ENCODE measurements around the gene FAM83E. TPM values are rescaled to one million over a fixed set of nuclear protein-coding genes. Genes with fewer than 3 reads are reported as not detected.

The FAM83E gene
- total RNA-seq, 1 experiment from 2014 or later = not detected

DNA sequence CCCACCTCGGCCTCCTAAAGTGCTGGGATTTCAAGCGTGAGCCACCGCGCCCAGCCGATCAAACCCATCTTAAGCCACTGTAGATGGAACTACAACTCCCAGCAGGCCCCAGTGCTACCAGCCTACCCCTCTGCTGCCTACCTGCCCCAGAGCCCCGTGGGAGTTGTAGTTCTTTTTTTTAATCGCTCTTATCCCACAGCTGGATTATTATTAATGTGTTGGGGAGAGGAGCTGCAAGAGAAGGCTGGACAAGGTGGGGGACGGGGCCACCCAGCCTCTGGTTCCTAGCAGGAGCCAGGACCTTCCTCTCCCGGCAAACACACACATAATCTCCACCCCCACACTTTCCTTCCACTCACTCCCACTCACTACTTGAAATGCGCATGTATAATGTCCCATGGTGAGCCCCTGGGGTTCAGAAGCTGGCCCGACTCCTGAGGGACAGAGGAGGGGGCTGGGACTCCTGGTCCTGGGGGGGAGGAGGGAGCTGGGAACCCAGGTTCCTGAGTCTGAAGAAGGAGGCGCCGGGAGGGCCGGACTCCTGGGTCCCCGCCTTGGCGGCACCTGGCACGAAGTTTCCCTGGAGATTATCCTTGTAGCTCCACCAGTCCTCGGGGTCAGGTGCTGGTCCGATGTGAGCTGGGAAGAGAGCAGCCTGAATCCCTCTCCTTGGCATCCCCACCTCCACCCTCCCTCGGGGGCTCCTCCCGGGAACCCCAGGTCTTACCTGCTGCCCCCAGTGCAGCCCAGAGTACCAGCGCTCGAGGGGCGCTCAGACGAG is 30.2 kb upstream of the FAM83E start:
- peak; percentile 56 for DNase-seq (ENCODE audit: low read depth)

DNA sequence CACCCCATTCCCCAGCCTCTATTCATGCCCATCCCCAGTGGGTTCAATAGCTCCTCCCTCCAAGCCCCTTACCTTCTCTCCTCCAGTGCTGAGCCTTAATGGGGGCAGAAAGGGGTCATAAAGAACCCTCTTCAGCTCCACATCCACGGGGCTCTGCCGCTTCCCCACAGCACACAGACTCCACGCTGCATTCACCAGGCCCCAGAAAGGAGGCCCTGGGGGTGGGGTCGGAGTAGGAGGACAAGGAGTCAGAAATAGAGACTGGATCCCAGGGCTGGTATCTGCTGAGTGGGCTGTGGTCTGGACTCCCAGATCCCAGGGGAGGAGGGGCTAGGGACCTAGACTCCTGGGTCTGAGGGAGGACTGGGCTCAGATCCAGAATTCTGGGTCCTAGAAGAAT is 29.5 kb upstream of the FAM83E start:
- DNase-seq (ENCODE audit: low read depth) = no peak
- in situ Hi-C loops (cut with HindIII; ENCODE audit: low pct_unique_long_range_greater_than_20kb, low sequenced_read_pairs) = no loop called here

More for the DNA sequence above, 30.2 kb upstream of the FAM83E start:
- in situ Hi-C loops (cut with HindIII; ENCODE audit: low pct_unique_long_range_greater_than_20kb, low sequenced_read_pairs) = no loop called here

DNA sequence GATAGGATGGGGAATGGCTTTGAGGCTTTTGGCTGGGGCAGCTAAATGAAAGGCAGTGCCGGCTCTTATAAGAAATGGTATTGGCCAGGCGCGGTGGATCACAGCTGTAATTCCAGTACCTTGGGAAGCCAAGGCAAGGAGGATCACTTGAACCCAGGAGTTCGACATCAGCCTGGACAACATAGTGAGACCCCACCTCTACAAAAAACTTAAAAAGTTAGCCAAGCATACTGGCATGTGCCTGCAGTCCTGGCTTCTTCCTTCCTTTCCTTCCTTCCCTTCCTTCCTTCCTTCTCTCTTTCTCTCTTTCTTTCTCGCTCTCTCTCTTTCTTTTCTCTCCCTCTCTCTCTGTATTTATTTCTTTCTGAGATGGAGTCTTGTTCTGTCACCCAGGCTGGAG is 28.0 kb upstream of the FAM83E start:
- in situ Hi-C loops (cut with HindIII; ENCODE audit: low pct_unique_long_range_greater_than_20kb, low sequenced_read_pairs) = no loop called here
- no peak for DNase-seq (ENCODE audit: low read depth)

DNA sequence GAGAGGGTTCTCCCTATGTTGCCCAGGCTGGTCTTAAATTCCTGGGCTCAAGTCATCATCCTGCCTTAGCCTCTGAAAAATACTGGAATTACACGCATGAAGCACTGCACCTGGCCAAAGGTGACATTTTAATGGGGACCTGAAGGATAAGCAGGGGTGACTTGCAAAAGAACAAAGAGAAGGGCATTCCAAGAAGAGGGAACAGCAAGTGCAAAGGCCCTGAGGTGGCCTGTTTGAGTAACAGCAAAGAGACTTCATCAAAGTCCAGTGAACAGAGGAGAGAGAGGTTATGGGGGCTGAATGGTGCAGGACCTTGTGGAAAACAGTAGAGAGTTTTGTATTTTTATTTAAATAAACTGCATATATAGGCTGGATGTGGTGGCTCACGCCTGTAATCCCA is 27.0 kb upstream of the FAM83E start:
- in situ Hi-C loops (cut with HindIII; ENCODE audit: low pct_unique_long_range_greater_than_20kb, low sequenced_read_pairs) = no loop called here
- DNase-seq (ENCODE audit: low read depth) = no peak

DNA sequence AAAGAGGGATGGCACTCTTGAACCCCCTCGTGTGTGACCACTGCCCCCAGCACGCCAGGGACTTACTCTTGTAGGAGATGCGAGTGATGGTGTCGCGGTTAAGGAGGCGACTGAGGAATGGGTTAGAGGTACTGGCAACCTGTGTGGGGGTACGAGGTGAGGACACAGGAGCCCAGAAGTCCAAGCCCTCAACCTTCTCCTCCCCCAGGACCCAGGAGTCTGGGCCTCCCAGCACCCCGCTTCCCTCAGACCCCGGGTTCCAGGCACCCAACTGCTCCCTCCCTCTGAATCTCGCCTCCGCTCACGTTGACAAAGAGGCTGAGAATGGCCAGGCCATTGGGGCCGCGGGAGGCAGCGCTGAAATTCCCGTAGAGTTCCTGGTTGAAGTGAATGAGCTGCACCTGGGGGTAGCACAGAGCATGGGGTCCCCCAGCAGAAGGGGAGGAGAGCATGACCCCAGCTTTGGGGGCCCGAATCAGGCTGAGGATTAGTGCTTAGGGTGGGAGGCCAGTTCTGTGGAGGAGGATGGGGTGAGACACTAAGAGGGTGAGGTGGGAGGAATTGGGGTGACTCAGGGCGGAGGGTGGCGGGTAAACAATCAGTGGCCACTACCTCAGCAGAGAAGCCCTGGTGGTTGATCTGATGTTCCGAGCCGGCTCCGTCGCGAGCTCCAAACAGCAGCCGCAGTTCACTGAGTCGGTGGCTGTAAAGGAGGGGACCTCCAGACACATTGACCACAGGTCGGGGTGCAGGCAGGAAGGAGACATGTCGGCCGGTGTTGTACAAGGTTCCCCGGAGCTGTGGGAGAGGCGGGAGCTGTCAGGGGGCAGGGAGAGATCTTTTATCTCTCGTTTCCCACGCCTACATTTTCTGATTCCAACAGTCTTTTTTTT is 24.9 kb upstream of the FAM83E start:
- no peak for DNase-seq (ENCODE audit: low read depth)
- in situ Hi-C loops (cut with HindIII; ENCODE audit: low pct_unique_long_range_greater_than_20kb, low sequenced_read_pairs) = no loop called here

DNA sequence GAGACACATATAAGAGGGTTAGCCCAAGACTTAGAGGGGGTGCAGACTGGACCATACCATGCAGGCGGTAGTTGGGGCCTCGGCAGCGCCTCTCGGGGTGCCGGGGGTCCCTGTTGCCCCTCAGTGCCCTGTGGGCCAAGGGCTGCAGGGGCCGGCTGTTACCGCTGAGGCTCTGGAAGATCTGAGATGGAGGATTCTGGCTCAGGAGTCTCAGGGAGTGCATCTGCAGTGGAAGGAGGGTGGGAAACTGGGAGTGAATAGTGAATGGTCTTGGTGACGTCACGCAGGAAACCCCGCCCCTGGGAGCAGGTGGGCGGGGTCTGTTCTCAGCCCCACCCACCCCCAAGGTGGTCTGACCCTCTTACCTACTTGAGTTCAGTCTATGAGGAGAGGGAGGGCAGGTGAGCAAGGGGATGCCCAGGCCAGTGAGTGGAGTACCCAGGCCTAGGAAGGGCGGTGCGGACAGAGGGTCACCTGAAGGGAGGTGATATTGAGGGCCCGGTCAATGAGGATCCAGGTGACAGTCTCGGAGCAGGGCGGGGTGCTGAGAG is 24.0 kb upstream of the FAM83E start:
- DNase-seq (ENCODE audit: low read depth) = no peak
- in situ Hi-C loops (cut with HindIII; ENCODE audit: low pct_unique_long_range_greater_than_20kb, low sequenced_read_pairs) = no loop called here

DNA sequence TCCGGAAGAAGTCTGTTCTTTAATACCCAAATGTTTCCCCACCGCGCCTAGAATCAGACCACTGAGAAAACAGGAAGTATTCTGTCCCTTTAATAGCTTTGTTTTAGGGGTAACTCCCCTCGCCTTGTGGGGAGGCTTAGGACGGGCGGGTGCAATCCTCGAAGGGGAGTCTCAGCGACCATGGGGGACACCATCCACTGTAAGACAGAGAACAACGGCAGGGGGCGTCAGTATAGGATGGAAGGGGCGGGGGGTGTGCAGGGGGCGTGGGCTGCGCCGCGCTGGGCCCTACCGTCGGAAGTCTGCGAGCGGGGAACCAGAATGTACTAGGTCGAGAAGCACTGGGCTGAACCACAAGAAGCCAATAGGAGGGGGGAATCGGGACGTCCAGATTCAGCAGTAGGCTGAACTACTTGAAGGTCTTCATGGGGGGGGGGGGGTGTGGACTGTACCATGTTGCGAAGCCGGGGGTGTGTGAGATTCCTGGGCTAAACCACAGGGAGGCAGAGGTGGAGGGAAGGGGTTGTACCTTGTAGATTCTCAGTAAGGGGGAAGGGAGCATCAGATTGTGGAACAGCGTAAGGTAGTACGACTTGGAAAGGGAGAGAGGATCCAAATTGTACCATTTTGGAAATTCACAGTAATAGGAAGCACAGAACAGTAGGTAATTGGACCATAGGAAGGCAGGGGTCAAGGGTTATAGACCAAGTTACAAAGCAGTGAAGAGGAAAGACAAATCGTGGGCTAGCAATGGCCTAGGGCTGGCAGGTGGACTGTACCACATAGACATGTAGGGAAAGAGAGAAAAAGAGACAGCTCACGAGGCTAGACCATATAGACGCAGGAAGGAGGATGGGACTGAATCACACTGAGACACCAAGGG is 23.3 kb upstream of the FAM83E start:
- DNase-seq (ENCODE audit: low read depth) = peak; percentile 85
- in situ Hi-C loops (cut with HindIII; ENCODE audit: low pct_unique_long_range_greater_than_20kb, low sequenced_read_pairs) = no loop called here

DNA sequence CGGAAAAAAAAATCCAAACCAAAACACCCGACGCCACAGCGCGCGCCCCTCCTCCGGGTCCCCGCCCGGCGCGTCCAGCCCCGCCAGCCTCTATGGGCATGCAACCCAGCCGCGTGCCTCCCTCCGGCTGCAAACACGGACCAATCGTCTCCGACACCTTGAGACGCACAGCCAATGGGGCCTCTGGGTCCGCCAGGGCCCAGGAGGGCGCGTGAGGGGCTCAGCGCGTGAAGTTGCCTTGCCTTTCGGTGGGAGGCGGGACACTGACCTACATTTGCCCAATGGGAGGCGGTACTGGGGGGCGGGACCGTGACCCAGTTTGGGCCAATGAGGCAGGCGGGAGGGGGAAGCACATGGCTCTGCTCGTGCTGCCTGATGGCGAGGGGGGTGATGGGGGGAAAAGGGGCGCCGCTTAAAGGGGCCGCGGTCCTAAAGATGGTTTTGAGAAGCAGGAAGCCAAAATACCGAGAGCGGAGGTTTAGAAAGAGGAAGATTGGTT is 22.6 kb upstream of the FAM83E start:
- in situ Hi-C loops (cut with HindIII; ENCODE audit: low pct_unique_long_range_greater_than_20kb, low sequenced_read_pairs) = no loop called here
- peak; percentile 100 for DNase-seq (ENCODE audit: low read depth)

DNA sequence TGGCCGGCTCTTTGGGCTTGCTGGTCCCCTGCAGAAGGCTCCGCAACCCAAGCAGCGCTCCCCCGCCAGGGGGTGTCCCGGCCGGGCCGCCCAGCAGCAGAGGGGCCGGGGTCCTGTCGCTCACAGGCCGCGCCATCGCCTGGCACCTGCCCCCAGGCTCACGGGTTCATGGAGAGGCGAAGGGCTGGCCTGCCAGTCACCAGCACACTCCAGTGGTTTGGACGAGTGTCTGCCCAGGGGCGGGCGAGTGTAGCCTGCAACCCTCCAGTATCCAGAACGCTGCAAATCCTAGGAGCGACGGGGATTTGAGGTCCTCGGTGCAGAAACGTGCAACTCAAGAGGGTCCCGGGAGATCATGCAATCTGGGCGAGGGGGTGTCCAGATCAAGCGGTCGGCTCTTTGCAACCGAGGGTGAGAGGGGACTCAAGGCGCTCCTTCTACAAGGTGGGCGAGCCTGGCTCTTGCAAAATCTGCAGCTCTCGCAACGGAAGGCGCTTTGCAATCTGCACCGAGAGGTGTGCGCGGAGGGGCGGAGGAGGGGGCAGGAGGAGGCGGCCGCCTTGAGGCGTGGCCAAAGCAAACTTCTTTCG is 22.1 kb upstream of the FAM83E start, which contains the start of gene DBP:
TSS of gene DBP (minus strand) at position 521 of the 590 bp plus-strand sequence. CDS start at position 136, 385 bp downstream.
- DNase-seq (ENCODE audit: low read depth) = no peak
- in situ Hi-C loops (cut with HindIII; ENCODE audit: low pct_unique_long_range_greater_than_20kb, low sequenced_read_pairs) = no loop called here

DNA sequence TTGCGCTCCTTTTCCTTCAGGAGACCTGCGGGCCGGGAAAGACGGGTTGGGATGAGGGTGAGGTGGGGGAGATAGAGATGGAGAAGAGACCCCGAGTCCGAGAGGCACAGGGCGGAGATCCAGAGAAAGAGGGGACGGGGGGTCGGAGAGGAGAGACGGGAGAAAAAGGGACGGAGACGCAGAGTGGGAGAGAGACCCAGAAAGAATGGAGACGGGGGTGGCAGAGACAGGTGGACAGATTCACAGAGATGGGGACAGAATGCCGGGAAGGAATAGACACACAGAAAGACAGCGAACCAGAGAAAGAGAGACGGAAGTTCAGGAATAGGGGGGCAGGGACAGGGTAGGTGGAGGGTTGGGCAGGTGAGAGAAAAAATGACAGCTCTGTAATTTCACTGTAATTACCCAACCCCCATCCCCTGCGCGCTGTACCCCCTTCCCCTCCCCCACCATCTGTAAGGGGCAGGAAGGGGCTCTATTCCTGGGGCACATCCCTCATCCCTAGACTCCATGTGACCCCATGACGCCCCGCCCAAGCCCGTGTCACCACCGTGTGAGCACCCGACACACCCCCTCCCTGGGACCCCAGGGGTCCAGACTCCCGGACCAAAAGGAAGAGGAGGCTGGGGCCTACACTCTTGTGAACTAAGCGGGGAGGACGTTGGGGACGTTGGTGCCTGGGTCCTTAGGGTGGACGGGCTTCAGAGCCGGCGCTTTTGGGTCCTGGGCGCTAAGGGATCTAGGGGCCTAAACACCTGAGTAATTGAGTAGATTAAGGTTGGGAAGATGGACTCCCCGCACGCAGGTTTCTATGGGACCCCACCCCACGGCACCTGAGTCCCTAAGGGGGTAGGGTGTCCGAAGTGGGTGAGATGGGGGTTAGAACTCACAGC is 21.3 kb upstream of the FAM83E start:
- no peak for DNase-seq (ENCODE audit: low read depth)
- in situ Hi-C loops (cut with HindIII; ENCODE audit: low pct_unique_long_range_greater_than_20kb, low sequenced_read_pairs) = no loop called here

DNA sequence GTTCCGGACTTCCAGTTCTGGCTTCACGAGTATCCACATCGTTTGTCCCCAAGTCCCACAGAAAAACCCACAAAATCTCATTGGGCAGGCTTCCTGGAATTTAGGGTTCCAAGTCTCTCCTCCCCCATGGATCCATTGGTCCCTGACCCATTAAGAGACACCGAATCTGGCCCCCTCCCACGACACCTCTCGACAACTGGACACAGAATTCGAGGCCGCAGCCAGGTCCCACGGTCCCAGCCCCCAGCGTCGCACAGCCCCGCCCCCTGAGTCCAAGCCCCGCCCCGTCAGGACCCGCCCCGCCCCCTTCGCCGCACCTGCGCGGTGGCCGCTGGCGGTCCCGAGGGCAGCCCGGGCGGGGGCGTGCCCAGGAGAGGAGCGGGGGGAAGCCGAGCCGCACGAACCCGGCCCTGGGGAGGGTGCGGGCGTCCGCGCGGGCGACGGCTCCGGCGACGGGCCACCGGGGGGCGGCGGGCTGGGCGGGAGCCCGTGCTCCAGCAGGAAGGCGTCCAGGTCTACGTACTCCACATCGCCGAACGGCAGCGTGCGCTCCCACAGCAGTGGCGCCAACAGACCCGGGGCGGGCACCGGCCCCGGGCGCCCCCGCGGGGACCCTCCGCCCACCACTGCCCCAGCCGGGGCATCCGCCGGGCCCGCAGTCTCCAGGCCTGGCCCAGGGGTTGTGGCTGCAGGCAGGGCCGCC is 20.5 kb upstream of the FAM83E start:
- in situ Hi-C loops (cut with HindIII; ENCODE audit: low pct_unique_long_range_greater_than_20kb, low sequenced_read_pairs) = no loop called here
- DNase-seq (ENCODE audit: low read depth) = peak; percentile 72

DNA sequence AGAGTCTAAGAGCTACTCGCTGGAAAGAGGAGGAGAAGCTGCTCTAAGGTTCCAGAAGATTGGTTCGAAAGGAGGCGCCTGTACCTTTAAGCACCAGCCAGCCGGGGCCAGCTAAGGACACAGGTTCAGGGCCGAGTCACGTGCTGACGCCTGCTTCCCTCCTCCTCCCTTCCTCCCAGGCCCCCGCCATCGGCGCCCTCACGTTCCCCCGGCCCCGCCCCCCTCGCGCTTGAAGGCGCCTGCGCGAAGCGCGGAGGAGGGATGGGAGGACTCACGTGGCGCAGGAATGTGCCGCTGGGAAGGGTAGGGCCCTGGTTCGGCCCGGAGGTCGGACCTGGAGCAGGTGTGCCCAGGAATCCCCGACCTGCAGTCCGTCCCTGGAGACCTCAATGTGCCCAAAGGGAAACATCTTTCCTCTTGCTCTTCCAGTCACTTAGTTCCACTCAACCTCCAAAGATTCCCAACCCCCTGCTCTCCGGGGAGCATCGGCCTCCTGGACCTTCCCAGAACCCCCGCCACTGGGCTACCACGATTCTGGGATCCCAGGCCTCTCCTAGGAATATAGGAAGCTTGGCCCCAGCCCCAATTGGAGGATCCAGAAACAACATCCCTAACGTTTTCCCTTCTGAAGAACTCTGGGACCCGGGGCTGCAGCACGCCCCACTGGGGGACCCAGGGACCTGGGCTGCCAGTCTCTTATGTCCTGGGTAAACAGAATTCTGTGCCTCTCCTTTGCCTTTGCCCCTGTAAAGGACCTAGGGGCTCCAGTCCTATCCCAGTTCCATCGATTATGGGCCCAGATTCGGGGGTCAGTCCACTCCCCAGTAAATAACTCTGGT is 19.8 kb upstream of the FAM83E start:
- in situ Hi-C loops (cut with HindIII; ENCODE audit: low pct_unique_long_range_greater_than_20kb, low sequenced_read_pairs) = no loop called here

DNA sequence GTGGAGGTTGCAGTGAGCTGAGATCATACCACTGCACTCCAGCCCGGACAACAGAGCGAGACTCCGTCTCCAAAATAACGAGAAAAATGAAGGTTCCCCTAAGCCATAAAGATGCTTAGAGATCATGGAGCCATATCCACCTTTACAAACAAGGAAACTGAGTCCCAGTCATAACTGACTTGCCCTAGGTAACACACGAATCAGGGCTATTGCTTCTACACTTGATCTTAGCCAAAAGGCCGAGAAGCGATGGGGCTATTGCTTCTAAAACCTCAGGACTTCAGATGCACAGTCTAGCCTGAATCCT is 19.1 kb upstream of the FAM83E start:
- in situ Hi-C loops (cut with HindIII; ENCODE audit: low pct_unique_long_range_greater_than_20kb, low sequenced_read_pairs) = no loop called here
- DNase-seq (ENCODE audit: low read depth) = no peak

More for the DNA sequence above, 19.8 kb upstream of the FAM83E start:
- peak; percentile 91 for DNase-seq (ENCODE audit: low read depth)

DNA sequence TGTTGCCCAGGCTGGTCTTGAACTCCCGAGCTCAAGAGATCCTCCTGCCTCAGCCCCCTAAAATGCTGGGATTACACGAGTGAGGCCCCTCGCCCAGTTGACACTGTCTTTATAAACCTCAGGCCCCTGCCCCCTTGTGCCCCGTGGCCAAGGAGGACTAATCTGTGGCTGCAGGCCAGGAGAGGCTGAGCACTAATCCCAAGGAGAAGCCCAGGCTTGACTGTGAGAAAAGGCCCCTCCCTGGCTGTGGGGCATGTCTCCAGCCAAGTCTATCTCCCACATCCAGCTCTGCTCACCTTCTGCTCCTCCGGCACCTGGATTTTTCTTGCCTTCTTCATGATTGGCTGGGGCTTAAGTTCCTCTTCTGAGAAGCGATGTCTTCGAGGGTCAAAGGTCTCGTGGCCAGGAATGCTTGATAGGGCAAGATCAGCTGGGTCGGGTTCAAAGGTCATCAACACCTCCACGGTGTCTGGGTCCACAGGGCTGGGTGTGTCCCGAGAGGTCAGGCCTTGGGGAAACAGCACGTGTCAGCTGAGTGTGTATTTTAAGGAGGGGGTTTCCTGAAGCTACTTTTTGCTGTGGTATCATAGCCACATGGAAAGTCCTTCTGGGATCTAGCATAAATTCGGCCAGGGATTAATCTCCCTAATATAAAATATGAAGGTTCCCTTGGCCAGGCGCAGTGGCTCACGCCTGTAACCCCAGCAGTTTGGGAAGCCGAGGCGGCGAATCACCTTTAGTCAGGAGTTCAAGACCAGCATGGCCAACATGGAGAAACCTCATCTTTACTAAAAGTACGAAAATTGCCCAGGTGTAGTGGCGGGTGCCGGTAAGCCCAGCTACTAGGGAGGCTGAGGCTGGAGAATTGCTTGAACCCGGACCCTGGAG is 18.5 kb upstream of the FAM83E start:
- in situ Hi-C loops (cut with HindIII; ENCODE audit: low pct_unique_long_range_greater_than_20kb, low sequenced_read_pairs) = no loop called here
- no peak for DNase-seq (ENCODE audit: low read depth)
